WI38 (cell line): Measurements from ENCODE around the gene DMRT1.

ENCODE experiments used
- H3K4me3 ChIP-seq: 2 replicates; pipeline ENCODE4 v1.5.1; 2011; ENCODE audit warnings: low read depth, mild to moderate bottlenecking, control low read depth, low read length
- CTCF ChIP-seq: IDR thresholded peaks from 2 replicates; pipeline ENCODE4 v1.5.1; 2012; ENCODE audit warnings: low read depth, mild to moderate bottlenecking, control low read depth, low read length

Gene DMRT1

GRCh38 chr9:947985-948384 lies 106.5 kb downstream of the DMRT1 start:
- H3K4me3 ChIP-seq: no peak overlapping the region
- no peak for TF ChIP-seq CTCF

- TF ChIP-seq CTCF: no peak
- no peak overlapping the region for H3K4me3 ChIP-seq
Observed at GRCh38 chr9:948497-948896, 107.0 kb downstream of the DMRT1 start.

GRCh38 chr9:950139-950538 lies 108.6 kb downstream of the DMRT1 start:
- no peak overlapping the region for H3K4me3 ChIP-seq
- no peak for TF ChIP-seq CTCF

- TF ChIP-seq CTCF: no peak
Observed at GRCh38 chr9:952546-952945, 111.0 kb downstream of the DMRT1 start.

GRCh38 chr9:959105-959504 lies 117.6 kb downstream of the DMRT1 start:
- H3K4me3 ChIP-seq: no peak overlapping the region
- TF ChIP-seq CTCF: no peak

More at GRCh38 chr9:952546-952945, 111.0 kb downstream of the DMRT1 start:
- no peak overlapping the region for H3K4me3 ChIP-seq

- no peak for TF ChIP-seq CTCF
- no peak overlapping the region for H3K4me3 ChIP-seq
Observed at GRCh38 chr9:959914-960313, 118.4 kb downstream of the DMRT1 start.

GRCh38 chr9:962023-962422 lies 120.5 kb downstream of the DMRT1 start:
- TF ChIP-seq CTCF: no peak
- H3K4me3 ChIP-seq: no peak overlapping the region
